H1 (cell line): ENCODE data around the gene ETFDH. TPM values are rescaled to one million over a fixed set of nuclear protein-coding genes. Genes with fewer than 3 reads are reported as not detected.

ENCODE experiments used
- CTCF ChIA-PET: fragments of 300-600 bp; sonication (Branson Sonifier 250); formaldehyde crosslinking; loops from one replicate; lab custom pipeline; 2021; ENCODE audit not compliant: partially characterized antibody; lab: Charles Lee
- POLR2A ChIA-PET: fragments of 300-600 bp; sonication (Branson Sonifier 250); formaldehyde crosslinking; loops from one replicate; lab custom pipeline; 2021; ENCODE audit warnings: inconsistent platforms; ENCODE audit not compliant: partially characterized antibody; lab: Charles Lee
- DNase-seq, 2 experiments: peaks; one replicate each; pipeline versions ENCODE4 v3.0.0 to v3.0.0-alpha.2; 2010 to 2022; ENCODE audit warnings: low spot score in 2 of 2, low read depth in 1 of 2, mixed read lengths in 1 of 2
- FAIRE-seq: peaks from 2 replicates; lab custom pipeline; 2011; peaks lifted over from hg19 to GRCh38; lab: Jason Lieb, UNC
- H2AFZ ChIP-seq: 2 replicates; pipeline ENCODE4 v1.8.1; 2012; ENCODE audit warnings: low read length, inconsistent platforms
- H2AK5ac ChIP-seq: 2 replicates; pipeline ENCODE4 v1.6.1; 2013; ENCODE audit warnings: low read depth, low read length
- H2BK120ac ChIP-seq: replicated peaks from 2 replicates; pipeline ENCODE3; 2013; ENCODE audit warnings: low read depth, low read length, inconsistent platforms
- H2BK12ac ChIP-seq: 2 replicates; pipeline ENCODE4 v1.6.1; 2013; ENCODE audit warnings: low read depth, low read length
- H2BK15ac ChIP-seq: 2 replicates; pipeline ENCODE4 v1.6.1; 2013; ENCODE audit warnings: low read length
- H2BK20ac ChIP-seq: 2 replicates; pipeline ENCODE4 v1.6.1; 2013; ENCODE audit warnings: low read length
- H2BK5ac ChIP-seq: 2 replicates; pipeline ENCODE4 v1.6.1; 2013; ENCODE audit warnings: low read depth, low read length
- H3K14ac ChIP-seq: 2 replicates; pipeline ENCODE4 v1.6.1; 2013; ENCODE audit warnings: inconsistent platforms; ENCODE audit not compliant: insufficient read length
- H3K18ac ChIP-seq: 2 replicates; pipeline ENCODE4 v1.6.1; 2013; ENCODE audit warnings: low read length; ENCODE audit errors: extremely low read depth
- H3K23ac ChIP-seq: 2 replicates; pipeline ENCODE4 v1.6.1; 2013; ENCODE audit warnings: inconsistent platforms; ENCODE audit not compliant: insufficient read length
- H3K23me2 ChIP-seq: 2 replicates; pipeline ENCODE4 v1.6.1; 2013; ENCODE audit warnings: low read depth, low read length
- H3K27ac ChIP-seq: 2 replicates; pipeline ENCODE4 v1.6.1; 2011; ENCODE audit warnings: low read depth, low read length, inconsistent platforms
- H3K27me3 ChIP-seq, 4 experiments: replicated peaks in 1 of 4; 1 replicate in 1 of 4; 2 replicates in 3 of 4; pipeline versions ENCODE4 v1.6.1 to v1.8.1; 2011 to 2013; ENCODE audit warnings: low read length in 3 of 4, mild to moderate bottlenecking in 3 of 4, inconsistent platforms in 2 of 4, mixed read lengths in 2 of 4, moderate library complexity in 1 of 4; ENCODE audit not compliant: control insufficient read depth in 3 of 4, insufficient read depth in 3 of 4; ENCODE audit errors: extremely low read depth in 1 of 4
- H3K36me3 ChIP-seq, 4 experiments: 2 replicates each; pipeline versions ENCODE4 v1.6.1 to v1.8.1; 2011 to 2013; ENCODE audit warnings: mild to moderate bottlenecking in 4 of 4, low read length in 3 of 4, moderate library complexity in 2 of 4, control low read depth in 1 of 4, inconsistent platforms in 1 of 4; ENCODE audit not compliant: insufficient read depth in 4 of 4, control insufficient read depth in 2 of 4
- H3K4ac ChIP-seq: replicated peaks from 2 replicates; pipeline ENCODE3; 2013; ENCODE audit warnings: low read length, low read depth, mixed read lengths, inconsistent platforms; ENCODE audit not compliant: insufficient read length
- H3K4me1 ChIP-seq, 4 experiments: replicated peaks in 1 of 4; 1 replicate in 1 of 4; 2 replicates in 3 of 4; pipeline versions ENCODE4 v1.6.1 to v1.8.1; 2011 to 2013; ENCODE audit warnings: low read length in 3 of 4, inconsistent platforms in 2 of 4, mixed read lengths in 1 of 4; ENCODE audit not compliant: insufficient read depth in 4 of 4, control insufficient read depth in 3 of 4
- H3K4me2 ChIP-seq, 2 experiments: 2 replicates each; pipeline versions ENCODE4 v1.6.1 to v1.8.1; 2011 to 2013; ENCODE audit warnings: low read depth in 2 of 2, low read length in 2 of 2, control low read depth in 1 of 2, inconsistent platforms in 1 of 2, mild to moderate bottlenecking in 1 of 2; ENCODE audit not compliant: insufficient read depth in 1 of 2
- H3K4me3 ChIP-seq, 4 experiments: fragments of 200-600, 300-600 bp in 1 of 4; sonication (generic), shearing (Covaris generic), sonication (Bioruptor Twin) in 1 of 4; 2 replicates each; pipeline versions ENCODE4 v1.5.1 to v1.8.1; 2011 to 2016; ENCODE audit warnings: low read length in 4 of 4, low read depth in 3 of 4, control low read depth in 2 of 4, inconsistent platforms in 2 of 4, mild to moderate bottlenecking in 2 of 4, mixed read lengths in 1 of 4, moderate library complexity in 1 of 4; ENCODE audit not compliant: insufficient read depth in 2 of 4; ENCODE audit errors: extremely low read depth in 1 of 4
- H3K56ac ChIP-seq: replicated peaks from 2 replicates; pipeline ENCODE3; 2013; ENCODE audit warnings: low read depth, mild to moderate bottlenecking, mixed read lengths, low read length, inconsistent platforms; ENCODE audit not compliant: insufficient read length
- H3K79me1 ChIP-seq: 2 replicates; pipeline ENCODE4 v1.6.1; 2013; ENCODE audit warnings: low read depth, low read length, control low read depth
- H3K79me2 ChIP-seq, 2 experiments: 2 replicates each; pipeline versions ENCODE4 v1.6.1 to v1.8.1; 2012 to 2013; ENCODE audit warnings: low read length in 2 of 2, mild to moderate bottlenecking in 2 of 2, inconsistent platforms in 1 of 2; ENCODE audit not compliant: insufficient read depth in 2 of 2, control insufficient read depth in 1 of 2
- H3K9ac ChIP-seq, 4 experiments: replicated peaks in 1 of 4; 1 replicate in 1 of 4; 2 replicates in 3 of 4; pipeline versions ENCODE4 v1.6.1 to v1.8.1; 2011 to 2013; ENCODE audit warnings: low read depth in 3 of 4, low read length in 3 of 4, control low read depth in 2 of 4, mild to moderate bottlenecking in 2 of 4, moderate library complexity in 2 of 4, inconsistent platforms in 1 of 4; ENCODE audit errors: extremely low read depth in 1 of 4
- H3K9me3 ChIP-seq, 2 experiments: 2 replicates each; pipeline versions ENCODE4 v1.6.1 to v1.8.1; 2012 to 2013; ENCODE audit warnings: mild to moderate bottlenecking in 2 of 2, moderate library complexity in 2 of 2, control low read depth in 1 of 2, inconsistent platforms in 1 of 2, low read depth in 1 of 2, low read length in 1 of 2, mixed read lengths in 1 of 2; ENCODE audit not compliant: insufficient read depth in 2 of 2
- H4K20me1 ChIP-seq, 2 experiments: replicated peaks in 1 of 2; 2 replicates each; pipeline versions ENCODE3 to v1.8.1; 2011 to 2013; ENCODE audit warnings: inconsistent platforms in 2 of 2, low read length in 2 of 2, mild to moderate bottlenecking in 1 of 2; ENCODE audit not compliant: insufficient read depth in 2 of 2, control insufficient read depth in 1 of 2
- H4K5ac ChIP-seq: 2 replicates; pipeline ENCODE4 v1.6.1; 2013; ENCODE audit warnings: low read length, low read depth, mixed read lengths, inconsistent platforms; ENCODE audit not compliant: insufficient read length
- H4K8ac ChIP-seq: 2 replicates; pipeline ENCODE4 v1.8.0; 2013; ENCODE audit warnings: mild to moderate bottlenecking, moderate library complexity, low read length, inconsistent platforms; ENCODE audit not compliant: insufficient read depth; ENCODE audit errors: extremely low read depth
- H4K91ac ChIP-seq: replicated peaks from 2 replicates; pipeline ENCODE3; 2013; ENCODE audit warnings: low read length, mixed read lengths, inconsistent platforms; ENCODE audit not compliant: insufficient read length
- ATF2 ChIP-seq: IDR thresholded peaks from 2 replicates; pipeline ENCODE4 v1.6.1; 2012; ENCODE audit warnings: low read length, inconsistent platforms
- ATF3 ChIP-seq: IDR thresholded peaks from 2 replicates; pipeline ENCODE4 v1.6.1; 2011; ENCODE audit warnings: low read depth, mild to moderate bottlenecking, low read length; ENCODE audit not compliant: insufficient read depth
- CHD2 ChIP-seq: IDR thresholded peaks from 2 replicates; pipeline ENCODE4 v1.6.1; 2012; ENCODE audit warnings: low read length, improper control_type of control experiment
- EP300 ChIP-seq, 2 experiments: IDR thresholded peaks; 1 replicate in 1 of 2; 2 replicates in 1 of 2; pipeline ENCODE4 v1.6.1; 2011 to 2012; ENCODE audit warnings: low read depth in 2 of 2, low read length in 2 of 2, mild to moderate bottlenecking in 2 of 2, borderline replicate concordance in 1 of 2, inconsistent platforms in 1 of 2, moderate library complexity in 1 of 2
- KDM4A ChIP-seq: IDR thresholded peaks from one replicate; pipeline ENCODE4 v1.7.1; 2012; ENCODE audit warnings: low read depth, mild to moderate bottlenecking, moderate library complexity, low read length, inconsistent platforms; ENCODE audit not compliant: severe bottlenecking
- NRF1 ChIP-seq: IDR thresholded peaks from 2 replicates; pipeline ENCODE4 v1.6.1; 2011; ENCODE audit warnings: mild to moderate bottlenecking, low read depth, low read length, improper control_type of control experiment
- PHF8 ChIP-seq: fragments of 200-600 bp; sonication (generic); conservative IDR thresholded peaks from 2 replicates; pipeline ENCODE4 v1.7.1; 2012; ENCODE audit warnings: low read depth, mild to moderate bottlenecking, inconsistent platforms, low read length, moderate library complexity
- SIRT6 ChIP-seq: IDR thresholded peaks from one replicate; pipeline ENCODE4 v1.7.1; 2012; ENCODE audit warnings: low read length, inconsistent platforms
- SIX5 ChIP-seq: IDR thresholded peaks from 2 replicates; pipeline ENCODE4 v1.6.1; 2011; ENCODE audit warnings: mild to moderate bottlenecking, low read depth, low read length
- TAF7 ChIP-seq: optimal IDR thresholded peaks from 2 replicates; pipeline ENCODE3; 2011; ENCODE audit warnings: low read depth, mild to moderate bottlenecking, inconsistent platforms, low read length, moderate library complexity, borderline replicate concordance
- TBP ChIP-seq: IDR thresholded peaks from 2 replicates; pipeline ENCODE4 v1.6.1; 2011; ENCODE audit warnings: low read depth, low read length, improper control_type of control experiment
- ZNF274 ChIP-seq: IDR thresholded peaks from 2 replicates; pipeline ENCODE4 v1.7.0; 2012; ENCODE audit warnings: low read length, borderline replicate concordance; ENCODE audit errors: extremely low read depth
- WGBS, 2 experiments: shearing (Covaris generic) in 1 of 2; methylation state at CpG; one replicate each; pipeline versions ENCODE4 v1.1.6 to v1.1.7; 2013 to 2015; ENCODE audit warnings: low lambda C conversion rate in 2 of 2, mixed read lengths in 2 of 2, inconsistent platforms in 1 of 2, low coverage in 1 of 2, missing lambda C conversion rate in 1 of 2; ENCODE audit not compliant: insufficient replicate concordance in 2 of 2, insufficient coverage in 1 of 2, insufficient read length in 1 of 2; ENCODE audit errors: extremely low coverage in 1 of 2, missing lambda C conversion rate in 1 of 2; 5-methylcytosine and 5-hydroxymethylcytosine counted together
- polyA plus RNA-seq, 7 experiments: library from polyadenylated mRNA; depleted of rRNA in 3 of 7; stranded (reverse) in 5 of 7; unstranded in 2 of 7; fragments of >200 nt in 5 of 7; fragments of 200-250 nt in 2 of 7; gene quantifications; 1 replicate in 5 of 7; 2 replicates in 1 of 7; 4 replicates in 1 of 7; pipeline versions ENCODE4 v1.2.1 to v1.2.3, GENCODE V29; 2011 to 2013; ENCODE audit warnings: missing spikeins in 2 of 7, mixed read lengths in 2 of 7
- total RNA-seq: library from RNA; stranded (reverse); fragmentation: NEBNext Ultra II Directional; extraction: Animal tissue kit (Norgen Biotek cat#: 25700); gene quantifications from 2 replicates; pipeline ENCODE4 v1.2.1, GENCODE V29; 2021

Gene ETFDH
- total and polyA plus RNA-seq, 2 of the 8 experiments (the other 6 are each of a cell fraction or from before 2014, with no cell fraction given), result 11.3 to 15.7 TPM

- H3K4me2 ChIP-seq, result no peak overlapping the region
- H4K5ac ChIP-seq, result no peak overlapping the region
- H2BK120ac ChIP-seq, result no peak overlapping the region
- H4K20me1 ChIP-seq, result no peaks in the 10 kb centered on the region
- no peak overlapping the region for H3K9ac ChIP-seq
- H3K79me1 ChIP-seq, result no peaks in the 10 kb centered on the region
- no peak overlapping the region for H3K56ac ChIP-seq
- H2BK5ac ChIP-seq, result no peak overlapping the region
- DNase-seq (no peak), FAIRE-seq (no peak)
- no peaks in the 10 kb centered on the region for H3K36me3 ChIP-seq
- no peaks in the 10 kb centered on the region; a peak in 1 of 7 replicates for H3K27me3 ChIP-seq
- H3K4me3 ChIP-seq, result no peak overlapping the region
- H3K23ac ChIP-seq, result no peak overlapping the region
- no peak overlapping the region for H2BK20ac ChIP-seq
- no peak overlapping the region for H3K18ac ChIP-seq
- H3K23me2 ChIP-seq, result peaks cover 4% of the 10 kb centered on the region; the same call in 1 of the 2 replicates
- H3K14ac ChIP-seq, result no peak overlapping the region
- 74% methylated on average over 1 of the region's 1 CpG; no CpG with 5 or more reads in 1 of the 2 experiments for WGBS, 2 experiments
- H3K27ac ChIP-seq, result no peak overlapping the region
- CTCF ChIA-PET, result interaction anchor here (0.6 to 1.5 kb wide), 7 partner anchors 13 to 475 kb away, joined by 3 to 8 read pairs (median 4); no protein-coding TSS in a partner anchor
- no peak overlapping the region for H4K91ac ChIP-seq
- H2BK12ac ChIP-seq, result no peak overlapping the region
- no peaks in the 10 kb centered on the region; a peak in 1 of 7 replicates for H3K4me1 ChIP-seq
- H2BK15ac ChIP-seq, result no peak overlapping the region
- no peak overlapping the region; the same call in 1 of the 2 replicates for H2AFZ ChIP-seq
- no peak overlapping the region for H3K4ac ChIP-seq
- H3K9me3 ChIP-seq, result no peaks in the 10 kb centered on the region
- no peak overlapping the region for H2AK5ac ChIP-seq
- H4K8ac ChIP-seq, result no peak overlapping the region
- no peaks in the 10 kb centered on the region for H3K79me2 ChIP-seq
- POLR2A ChIA-PET, result no interaction called here
- TF ChIP-seq TAF7 (no peak), ATF2 (no peak), ATF3 (no peak), NRF1 (no peak), PHF8 (no peak), EP300 (IDR thresholded peaks at IDR 0.05; ENCODE audit: borderline replicate concordance in 1 of 2, low read depth in 2 of 2, low read length in 2 of 2) (no peak), CHD2 (no peak), SIX5 (no peak), SIRT6 (no peak), TBP (no peak), ZNF274 (no peak), KDM4A (no peak)
These were observed 56.1 kb downstream of the ETFDH start for GRCh38 chr4:158728236-158728635.
